IMR-90 (cell line): ENCODE measurements around the gene CACNA2D3. TPM values are rescaled to one million over a fixed set of nuclear protein-coding genes. Genes with fewer than 3 reads are reported as not detected.

Source experiments
- ATAC-seq: fragments of 200-7000 bp; cut with Tn5 transposase; 2 replicates; pipeline ENCODE4 v1.9.1; 2020; ENCODE audit warnings: low read depth, mild to moderate bottlenecking, moderate library complexity
- BruUV-seq: library from RNA; stranded (reverse); fragments of 400-500 nt; replicated peaks from 2 replicates; lab custom pipeline; 2021; lab: Mats Ljungman, UMichigan
- CTCF ChIA-PET: fragments of 300-600 bp; formaldehyde crosslinking; extraction: SDS; loops from one replicate; lab custom pipeline; 2021; ENCODE audit warnings: antibody characterized with exemption; lab: Yijun Ruan, JAX
- POLR2A ChIA-PET: fragments of 300-600 bp; sonication (Branson Sonifier 250); formaldehyde crosslinking; loops from one replicate; lab custom pipeline; 2022; ENCODE audit warnings: antibody characterized with exemption; ENCODE audit not compliant: unreplicated experiment; lab: Charles Lee
- DNase-seq: peaks from one replicate; pipeline ENCODE4 v3.0.0; 2013
- H2AFZ ChIP-seq: replicated peaks from 2 replicates; pipeline ENCODE3; 2013; ENCODE audit warnings: low read length, mild to moderate bottlenecking; ENCODE audit not compliant: poor library complexity
- H2AK5ac ChIP-seq: 2 replicates; pipeline ENCODE4 v1.6.1; 2013; ENCODE audit warnings: low read depth, low read length, inconsistent platforms
- H2AK9ac ChIP-seq: replicated peaks from 2 replicates; pipeline ENCODE3; 2013; ENCODE audit warnings: mild to moderate bottlenecking, low read depth, low read length, moderate library complexity; ENCODE audit not compliant: poor library complexity
- H2BK120ac ChIP-seq: 2 replicates; pipeline ENCODE4 v1.6.1; 2013; ENCODE audit warnings: low read depth, low read length, inconsistent platforms
- H2BK15ac ChIP-seq: 3 replicates; pipeline ENCODE4 v1.6.1; 2013; ENCODE audit warnings: low read depth, low read length, inconsistent platforms
- H2BK20ac ChIP-seq: 2 replicates; pipeline ENCODE4 v1.6.1; 2013; ENCODE audit warnings: low read depth, mild to moderate bottlenecking, inconsistent platforms, low read length, moderate library complexity
- H2BK5ac ChIP-seq: 2 replicates; pipeline ENCODE4 v1.6.1; 2013; ENCODE audit warnings: mild to moderate bottlenecking, low read depth, low read length, inconsistent platforms; ENCODE audit not compliant: poor library complexity, severe bottlenecking
- H3K14ac ChIP-seq: replicated peaks from 2 replicates; pipeline ENCODE4 v1.6.1; 2013; ENCODE audit warnings: low read depth, low read length, inconsistent platforms
- H3K18ac ChIP-seq: 2 replicates; pipeline ENCODE4 v1.6.1; 2013; ENCODE audit warnings: low read depth, low read length, control low read depth
- H3K23ac ChIP-seq: 2 replicates; pipeline ENCODE4 v1.6.1; 2013; ENCODE audit warnings: low read depth, low read length, inconsistent platforms
- H3K27ac ChIP-seq: 2 replicates; pipeline ENCODE4 v1.5.1; 2013; ENCODE audit warnings: mild to moderate bottlenecking, control low read depth, low read length; ENCODE audit not compliant: insufficient read depth
- H3K27me3 ChIP-seq: 2 replicates; pipeline ENCODE4 v1.6.1; 2013; ENCODE audit warnings: low read length; ENCODE audit not compliant: control insufficient read depth, insufficient read depth
- H3K36me3 ChIP-seq: 2 replicates; pipeline ENCODE4 v1.6.1; 2013; ENCODE audit warnings: low read length, mixed read lengths; ENCODE audit not compliant: control insufficient read depth, insufficient read depth
- H3K4ac ChIP-seq: 2 replicates; pipeline ENCODE4 v1.6.1; 2013; ENCODE audit warnings: low read depth, low read length, inconsistent platforms
- H3K4me1 ChIP-seq: 2 replicates; pipeline ENCODE4 v1.6.1; 2013; ENCODE audit warnings: low read length, mixed read lengths; ENCODE audit not compliant: control insufficient read depth, insufficient read depth
- H3K4me2 ChIP-seq: 2 replicates; pipeline ENCODE4 v1.6.1; 2013; ENCODE audit warnings: low read depth, mild to moderate bottlenecking, control low read depth, low read length, moderate library complexity
- H3K4me3 ChIP-seq: 2 replicates; pipeline ENCODE4 v1.5.1; 2013; ENCODE audit warnings: low read depth, mild to moderate bottlenecking, control low read depth, low read length, moderate library complexity; ENCODE audit not compliant: insufficient read depth
- H3K56ac ChIP-seq: 2 replicates; pipeline ENCODE4 v1.6.1; 2013; ENCODE audit warnings: low read length, inconsistent platforms; ENCODE audit not compliant: insufficient read depth; ENCODE audit errors: extremely low read depth
- H3K79me1 ChIP-seq, 2 experiments: 2 replicates each; pipeline ENCODE4 v1.6.1; 2013; ENCODE audit warnings: low read length in 2 of 2, inconsistent platforms in 1 of 2, low read depth in 1 of 2
- H3K9ac ChIP-seq: 2 replicates; pipeline ENCODE4 v1.6.1; 2013; ENCODE audit warnings: low read depth, low read length, control low read depth
- H3K9me1 ChIP-seq: 2 replicates; pipeline ENCODE4 v1.6.1; 2013; ENCODE audit warnings: low read length, inconsistent platforms; ENCODE audit not compliant: insufficient read depth
- H3K9me3 ChIP-seq: 2 replicates; pipeline ENCODE4 v1.6.1; 2013; ENCODE audit warnings: low read length; ENCODE audit not compliant: control insufficient read depth, insufficient read depth
- H4K20me1 ChIP-seq: 2 replicates; pipeline ENCODE4 v1.6.1; 2013; ENCODE audit warnings: low read length, inconsistent platforms; ENCODE audit not compliant: insufficient read depth
- H4K5ac ChIP-seq: 2 replicates; pipeline ENCODE4 v1.6.1; 2013; ENCODE audit warnings: mild to moderate bottlenecking, low read depth, low read length, control low read depth
- H4K8ac ChIP-seq, 2 experiments: 2 replicates each; pipeline ENCODE4 v1.6.1; 2013; ENCODE audit warnings: low read depth in 2 of 2, low read length in 2 of 2, control low read depth in 1 of 2, inconsistent platforms in 1 of 2
- H4K91ac ChIP-seq: 2 replicates; pipeline ENCODE4 v1.6.1; 2013; ENCODE audit warnings: low read depth, low read length, inconsistent platforms; ENCODE audit not compliant: insufficient read depth
- CHD1 ChIP-seq: IDR thresholded peaks from 2 replicates; pipeline ENCODE4 v1.6.1; 2012; ENCODE audit warnings: low read depth, low read length, improper control_type of control experiment
- FOS ChIP-seq: fragments of 150-350 bp; IDR thresholded peaks from 2 replicates; pipeline ENCODE4 v1.6.1; 2016; ENCODE audit warnings: low read depth, low read length
- MAZ ChIP-seq: IDR thresholded peaks from 2 replicates; pipeline ENCODE4 v1.6.1; 2012; ENCODE audit warnings: low read depth, mild to moderate bottlenecking, low read length, improper control_type of control experiment, moderate library complexity, borderline replicate concordance
- MXI1 ChIP-seq: IDR thresholded peaks from 2 replicates; pipeline ENCODE4 v1.6.1; 2012; ENCODE audit warnings: low read depth, mild to moderate bottlenecking, low read length, moderate library complexity, borderline replicate concordance
- NFE2L2 ChIP-seq: fragments of 150-350 bp; IDR thresholded peaks from 2 replicates; pipeline ENCODE4 v1.6.1; 2016; ENCODE audit warnings: low read depth, mild to moderate bottlenecking, low read length
- SMC3 ChIP-seq: fragments of 150-350 bp; IDR thresholded peaks from 2 replicates; pipeline ENCODE4 v1.6.1; 2016; ENCODE audit warnings: low read depth, mild to moderate bottlenecking, antibody characterized with exemption, low read length, moderate library complexity
- WGBS, 2 experiments: methylation state at CpG; one replicate each; pipeline versions ENCODE4 v1.1.5 to v1.1.7; 2013; ENCODE audit warnings: missing lambda C conversion rate in 2 of 2; ENCODE audit not compliant: insufficient read length in 1 of 2; ENCODE audit errors: extremely low coverage in 2 of 2; 5-methylcytosine and 5-hydroxymethylcytosine counted together
- dilution Hi-C: fragments of 300-500 bp; cut with HindIII; formaldehyde crosslinking; loops from one replicate; pipeline ENCODE4 v1.14.3; 2018; ENCODE audit warnings: low sequenced_read_pairs; ENCODE audit not compliant: unreplicated experiment
- in situ Hi-C: fragments of 300-500 bp; cut with MboI; formaldehyde crosslinking; loops from 3 replicates; pipeline ENCODE4 v1.14.3; 2019; ENCODE audit warnings: low sequenced_read_pairs, inconsistent platforms, mixed read lengths
- intact Hi-C: fragments of 100-400 bp; cut with micrococcal nuclease; formaldehyde crosslinking; loops from 2 replicates; pipeline ENCODE4 v1.10.0; 2022
- polyA plus RNA-seq, 3 experiments: library from polyadenylated mRNA; depleted of rRNA; stranded (reverse); fragments of >200 nt; gene quantifications; 2 replicates each; pipeline ENCODE4 v1.2.3, GENCODE V29; 2012; ENCODE audit warnings: low replicate concordance in 1 of 3
- total RNA-seq: library from RNA; depleted of rRNA; stranded (reverse); fragments of >200 nt; gene quantifications from 2 replicates; pipeline ENCODE4 v1.2.3, GENCODE V29; 2012
- TF ChIP-seq, protein P1 (sequence below): fragments of 150-350 bp; IDR thresholded peaks from 2 replicates; pipeline ENCODE4 v1.6.1; 2017; ENCODE audit warnings: mild to moderate bottlenecking, antibody characterized with exemption, low read length, low read depth

The CACNA2D3 gene
- total and polyA plus RNA-seq, 2 of the 4 experiments (the other 2 are of a cell fraction), result 0.36 to 0.41 TPM

DNA sequence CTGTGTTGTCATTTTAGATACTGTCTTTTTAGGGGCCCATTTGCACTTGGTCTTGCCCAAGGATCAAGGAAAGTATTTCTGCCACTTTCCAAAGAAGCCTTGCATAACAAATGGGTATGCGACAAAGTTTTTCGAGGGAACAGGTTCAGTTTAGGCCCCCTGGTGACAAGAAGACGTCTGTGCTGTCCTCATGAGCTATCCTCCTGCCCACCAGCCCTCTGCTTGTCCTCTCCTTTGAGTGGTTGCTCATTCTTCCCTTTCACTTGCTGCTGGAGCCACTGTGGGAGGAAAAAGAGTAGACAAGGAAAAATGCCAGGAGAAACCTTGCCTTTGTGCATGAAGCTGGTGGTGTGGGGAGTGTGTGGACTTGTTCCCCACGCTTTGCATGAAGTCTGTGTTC is 171.9 kb downstream of the CACNA2D3 start:
- no peak overlapping the region for H2AFZ ChIP-seq
- H3K18ac ChIP-seq, result no peak overlapping the region
- no peak overlapping the region for H2BK5ac ChIP-seq
- no peaks in the 10 kb centered on the region for H3K36me3 ChIP-seq
- H3K56ac ChIP-seq, result no peak overlapping the region
- peaks cover 13% of the 10 kb centered on the region for H3K9me3 ChIP-seq
- intact Hi-C loops, result no loop called here
- TF ChIP-seq SMC3 (no peak), CHD1 (no peak), NFE2L2 (no peak), MXI1 (no peak), FOS (no peak), MAZ (no peak)
- TF ChIP-seq, protein P1, sequence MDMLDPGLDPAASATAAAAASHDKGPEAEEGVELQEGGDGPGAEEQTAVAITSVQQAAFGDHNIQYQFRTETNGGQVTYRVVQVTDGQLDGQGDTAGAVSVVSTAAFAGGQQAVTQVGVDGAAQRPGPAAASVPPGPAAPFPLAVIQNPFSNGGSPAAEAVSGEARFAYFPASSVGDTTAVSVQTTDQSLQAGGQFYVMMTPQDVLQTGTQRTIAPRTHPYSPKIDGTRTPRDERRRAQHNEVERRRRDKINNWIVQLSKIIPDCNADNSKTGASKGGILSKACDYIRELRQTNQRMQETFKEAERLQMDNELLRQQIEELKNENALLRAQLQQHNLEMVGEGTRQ, result no peak
- H3K4me2 ChIP-seq, result no peak overlapping the region
- dilution Hi-C loops, result no loop called here
- H3K4me1 ChIP-seq, result no peaks in the 10 kb centered on the region
- no TSS peak for BruUV-seq
- H3K27ac ChIP-seq, result no peak overlapping the region
- H2BK120ac ChIP-seq, result no peak overlapping the region
- no peaks in the 10 kb centered on the region for H3K9me1 ChIP-seq
- H4K20me1 ChIP-seq, result no peaks in the 10 kb centered on the region
- no peak overlapping the region for H2BK20ac ChIP-seq
- H4K8ac ChIP-seq, result no peak overlapping the region
- CTCF ChIA-PET, result interaction anchor here (0.6 to 1.3 kb wide), 2 partner anchors 8 to 130 kb away, joined by 3 to 4 read pairs; no protein-coding TSS in a partner anchor
- POLR2A ChIA-PET, result no interaction called here
- no peak overlapping the region for H4K91ac ChIP-seq
- H3K4me3 ChIP-seq, result no peak overlapping the region
- H3K79me1 ChIP-seq, result no peaks in the 10 kb centered on the region
- no peak overlapping the region for H3K4ac ChIP-seq
- H2AK5ac ChIP-seq, result no peak overlapping the region
- no peak overlapping the region for H3K23ac ChIP-seq
- no peak overlapping the region for H2AK9ac ChIP-seq
- H3K9ac ChIP-seq, result no peak overlapping the region
- no peak overlapping the region for H4K5ac ChIP-seq
- no peak overlapping the region for H3K14ac ChIP-seq
- ATAC-seq, result no peak
- WGBS, 2 experiments, result 8% methylated on average over 2 of the region's 4 CpGs; no CpG with 5 or more reads in 1 of the 2 experiments
- H3K27me3 ChIP-seq, result no peaks in the 10 kb centered on the region
- DNase-seq, result no peak
- H2BK15ac ChIP-seq, result no peak overlapping the region
- in situ Hi-C loops, result no loop called here
